Activated CD4-positive, alpha-beta T cell treated with anti-CD3 and anti-CD28 coated beads for 36 hours (primary cell): ENCODE measurements around the gene NR0B2. TPM values are rescaled to one million over a fixed set of nuclear protein-coding genes. Genes with fewer than 3 reads are reported as not detected.
"Not testable (repeated sequence)": the region's sequence is repeated elsewhere in the genome, so short reads cannot be mapped to it uniquely, and the experiment has no call there.

ENCODE experiments used
- ATAC-seq: fragments of 200-7000 bp; cut with Tn5 transposase; one replicate; pipeline ENCODE4 v1.10.0; 2021; ENCODE audit warnings: mild to moderate bottlenecking, moderate library complexity
- CTCF ChIA-PET: fragments of 350-600 bp; sonication (Branson Sonifier 250); formaldehyde crosslinking; loops from one replicate; lab custom pipeline; 2021; ENCODE audit warnings: antibody characterized with exemption; lab: Charles Lee
- POLR2A ChIA-PET: fragments of 350-600 bp; sonication (Branson Sonifier 250); formaldehyde crosslinking; loops from one replicate; lab custom pipeline; 2021; ENCODE audit warnings: antibody characterized with exemption, inconsistent platforms; lab: Charles Lee
- DNase-seq: peaks from one replicate; pipeline ENCODE4 v3.0.0-alpha.2; 2020
- H3K27ac Mint-ChIP-seq: one replicate; pipeline ENCODE4 v1.8.0; 2021; ENCODE audit warnings: mixed read lengths
- H3K27me3 Mint-ChIP-seq: one replicate; pipeline ENCODE4 v1.8.0; 2021; ENCODE audit warnings: mixed read lengths
- H3K36me3 Mint-ChIP-seq: one replicate; pipeline ENCODE4 v1.8.0; 2021; ENCODE audit warnings: low read depth, mixed read lengths
- H3K4me1 Mint-ChIP-seq: one replicate; pipeline ENCODE4 v1.8.0; 2021; ENCODE audit warnings: mixed read lengths
- H3K4me3 Mint-ChIP-seq: one replicate; pipeline ENCODE4 v1.8.0; 2021; ENCODE audit warnings: mild to moderate bottlenecking, moderate library complexity, mixed read lengths
- H3K9me3 Mint-ChIP-seq: one replicate; pipeline ENCODE4 v1.8.0; 2021; ENCODE audit warnings: low read depth, mixed read lengths
- intact Hi-C, 2 experiments: fragments of 100-400 bp; cut with DNase I in 1 of 2; cut with micrococcal nuclease in 1 of 2; formaldehyde crosslinking; loops; one replicate each; pipeline versions ENCODE4 v1.14.2 to v1.15.1; 2022 to 2024; cut with DNase I, micrococcal nuclease
- total RNA-seq, 2 experiments: library from RNA; stranded (reverse); gene quantifications; one replicate each; pipeline ENCODE4 v1.2.3, GENCODE V29; 2021

The NR0B2 gene
- total RNA-seq, 2 experiments from 2014 or later, result not detected

DNA sequence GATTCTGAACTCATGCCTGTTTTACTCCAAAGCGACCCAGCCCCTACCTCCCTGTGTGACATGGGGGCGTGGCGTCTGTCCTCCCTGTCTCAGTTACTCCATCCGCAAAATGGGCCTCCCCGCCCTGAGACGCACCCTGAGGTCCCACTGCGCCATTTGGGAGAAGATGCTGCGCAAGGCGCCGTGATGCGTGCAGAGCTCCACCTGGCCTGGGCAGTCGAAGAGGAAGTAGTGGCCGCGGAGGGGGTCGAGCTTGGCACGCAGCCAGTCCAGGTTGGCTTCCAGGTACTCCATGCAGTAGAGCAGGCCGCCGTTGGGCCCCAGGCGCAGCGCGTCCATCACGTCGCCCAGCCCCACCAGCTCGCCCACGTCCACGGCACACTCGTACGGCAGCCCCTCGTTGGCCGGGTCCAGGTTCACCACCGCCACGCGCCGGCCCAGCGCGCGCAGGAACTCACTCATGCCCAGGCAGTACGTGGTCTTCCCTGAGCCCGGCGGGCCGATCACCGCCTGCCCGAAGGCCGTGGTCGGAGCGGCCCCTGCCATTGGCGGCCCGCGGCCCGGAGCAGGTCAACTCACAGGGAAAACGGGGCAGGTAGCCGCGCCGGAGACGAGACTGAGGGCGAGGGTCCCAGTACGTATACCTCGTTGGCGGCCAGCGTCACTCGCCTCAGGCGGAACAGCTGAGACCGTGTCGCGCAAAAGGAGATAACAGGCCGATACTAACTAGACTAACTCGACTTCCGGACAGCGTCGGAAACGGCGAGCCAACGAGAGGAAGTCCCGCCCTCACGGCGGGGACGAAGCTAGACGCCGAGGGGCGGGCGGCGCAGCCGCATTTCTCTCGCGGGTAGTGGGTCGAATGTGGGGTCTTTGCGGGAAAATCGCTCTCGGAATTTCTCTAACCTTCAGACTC, 24.0 kb downstream of the NR0B2 start, which contains the start of gene GPN2:
TSS of gene GPN2 (minus strand) at position 733 of the 916 bp plus-strand sequence. CDS start at position 546, 187 bp downstream.
- peak; percentile 97 for ATAC-seq
- Mint-ChIP-seq H3K9me3 (no peaks in the 10 kb centered on the region), H3K27me3 (no peaks in the 10 kb centered on the region), H3K36me3 (peaks cover 44% of the 10 kb centered on the region), H3K4me3 (peak within 1 kb of the TSS; percentile 92), H3K27ac (peak within 1 kb of the TSS; percentile 91), H3K4me1 (peaks cover 22% of the 10 kb centered on the region)
- CTCF ChIA-PET, result interaction anchor here (0.6 to 2.4 kb wide), 13 partner anchors 8 to 305 kb away, joined by 3 to 20 read pairs (median 3); partner anchors contain the start of gene GPATCH3
- POLR2A ChIA-PET, result interaction anchor here (0.5 to 2.6 kb wide), 14 partner anchors 10 to 1358 kb away, joined by 3 to 20 read pairs (median 4); partner anchors contain the start of genes DHDDS, GPATCH3 and NUDC
- intact Hi-C loops, result loop anchor here (1.0 to 2.0 kb wide), 5 partner anchors 10 to 265 kb away; partner anchors contain the start of genes GPATCH3 (in 2 of the 2), NUDC (in 2 of the 2) and SLC9A1 (in 1 of the 2)
- DNase-seq, result peak; percentile 86

DNA sequence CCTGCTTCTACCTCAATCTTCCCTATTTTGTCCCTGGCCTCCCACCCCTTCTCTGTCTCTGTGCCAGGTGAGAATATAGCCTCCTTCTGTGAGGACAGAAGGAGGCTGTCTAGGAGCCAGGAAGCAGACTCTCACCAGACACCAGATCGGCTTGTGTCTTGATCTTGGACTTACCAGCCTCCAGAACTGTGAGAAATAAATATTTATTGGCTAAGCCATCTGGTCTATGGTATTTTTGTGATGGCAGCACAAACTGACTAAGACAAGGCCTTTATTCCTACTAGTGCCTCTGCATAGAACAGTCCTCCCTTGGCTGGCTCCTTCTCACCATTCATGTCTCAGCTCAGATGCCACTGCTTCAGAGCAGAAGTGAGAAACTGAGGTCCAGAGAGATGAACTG, 25.5 kb downstream of the NR0B2 start:
- intact Hi-C loops, result no loop called here
- ChIA-PET POLR2A (interaction anchor here (2.1 kb wide), 1 partner anchor 12 kb away, joined by 8 read pairs; the partner anchor contains the start of gene GPATCH3), CTCF (interaction anchor here (0.9 to 2.5 kb wide), 6 partner anchors 9 to 286 kb away, joined by 3 to 12 read pairs (median 4); no protein-coding TSS in a partner anchor)
- Mint-ChIP-seq H3K27ac (peak overlapping the region; percentile 91), H3K4me1 (peaks cover 22% of the 10 kb centered on the region), H3K36me3 (peaks cover 46% of the 10 kb centered on the region), H3K4me3 (peak overlapping the region; percentile 92), H3K9me3 (no peaks in the 10 kb centered on the region), H3K27me3 (no peaks in the 10 kb centered on the region)
- DNase-seq (no peak), ATAC-seq (no peak)

DNA sequence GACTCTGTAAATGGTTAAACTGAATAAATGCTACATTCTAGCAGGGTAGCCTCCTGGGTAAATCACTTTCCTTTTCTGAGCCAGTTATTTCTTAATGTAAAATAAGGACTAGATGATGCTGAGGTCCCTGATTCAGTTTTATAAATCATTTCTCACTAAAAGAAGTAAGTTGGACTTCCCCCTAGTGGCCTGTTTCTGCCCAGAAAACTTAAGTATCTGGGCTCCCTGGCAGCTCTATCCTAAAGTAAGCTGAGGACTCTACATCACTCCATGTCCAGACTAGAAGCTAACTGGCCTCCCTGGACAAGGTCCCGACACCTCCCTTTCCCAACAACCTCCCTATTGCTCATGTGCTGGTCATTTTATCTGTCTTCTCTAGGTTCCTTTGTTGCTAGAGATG, 26.6 kb downstream of the NR0B2 start:
- H3K9me3 Mint-ChIP-seq, result no peaks in the 10 kb centered on the region
- ChIA-PET CTCF (interaction anchor here (0.6 to 2.5 kb wide), 20 partner anchors 8 to 1836 kb away, joined by 3 to 11 read pairs (median 4); partner anchors contain the start of gene GPATCH3), POLR2A (interaction anchor here (0.6 to 2.1 kb wide), 7 partner anchors 13 to 1265 kb away, joined by 3 to 10 read pairs (median 5); partner anchors contain the start of gene GPATCH3)
- DNase-seq (peak; percentile 19), ATAC-seq (no peak)
- intact Hi-C loops, result no loop called here
- no peak overlapping the region for H3K4me3 Mint-ChIP-seq
- no peak overlapping the region for H3K27ac Mint-ChIP-seq
- no peaks in the 10 kb centered on the region for H3K27me3 Mint-ChIP-seq
- H3K36me3 Mint-ChIP-seq, result peaks cover 51% of the 10 kb centered on the region
- H3K4me1 Mint-ChIP-seq, result peaks cover 22% of the 10 kb centered on the region

DNA sequence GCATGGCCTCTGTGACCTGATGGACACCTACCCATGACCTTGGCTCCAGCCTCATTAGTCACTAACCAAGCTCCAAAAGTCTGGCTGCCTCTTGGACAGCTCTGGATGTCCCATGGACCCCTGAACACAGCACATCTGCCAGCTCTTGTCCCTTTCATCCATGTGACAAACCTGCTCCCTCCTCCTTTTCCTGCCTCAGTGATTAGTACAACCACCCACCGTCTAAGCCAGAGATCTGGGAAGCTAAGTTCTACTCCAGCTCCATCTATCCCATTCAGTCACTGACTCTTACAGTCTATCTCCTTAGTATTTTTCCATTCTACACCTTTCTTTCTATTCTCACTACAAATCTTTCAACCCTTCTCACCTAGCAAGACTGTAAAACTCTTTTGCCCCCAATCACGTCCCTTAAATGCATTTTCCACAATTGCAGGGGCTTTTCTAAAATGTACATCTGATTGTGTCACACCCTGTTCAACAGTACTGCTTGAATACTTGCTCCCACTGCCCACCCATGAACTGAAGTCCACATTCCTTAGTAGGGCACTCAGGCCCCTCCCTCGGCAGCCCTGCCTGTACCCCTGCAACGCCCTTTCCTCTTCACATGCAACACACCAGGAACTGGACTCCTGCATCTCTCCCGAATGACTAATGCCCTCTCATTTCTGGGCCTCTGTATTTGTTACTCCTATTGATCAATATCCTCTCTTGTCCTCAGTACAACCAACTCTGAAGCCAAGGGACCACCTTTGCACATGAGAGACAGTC, 30.9 kb downstream of the NR0B2 start:
- CTCF ChIA-PET, result interaction anchor here (0.6 to 3.1 kb wide), 5 partner anchors 17 to 280 kb away, joined by 3 to 14 read pairs (median 3); no protein-coding TSS in a partner anchor
- no peaks in the 10 kb centered on the region for H3K9me3 Mint-ChIP-seq
- DNase-seq, result no peak
- no peaks in the 10 kb centered on the region for H3K27me3 Mint-ChIP-seq
- no peak overlapping the region for H3K4me3 Mint-ChIP-seq
- intact Hi-C loops, result no loop called here
- ATAC-seq, result no peak
- H3K27ac Mint-ChIP-seq, result no peak overlapping the region
- H3K4me1 Mint-ChIP-seq, result peaks cover 3% of the 10 kb centered on the region
- peaks cover 52% of the 10 kb centered on the region for H3K36me3 Mint-ChIP-seq
- POLR2A ChIA-PET, result no interaction called here

DNA sequence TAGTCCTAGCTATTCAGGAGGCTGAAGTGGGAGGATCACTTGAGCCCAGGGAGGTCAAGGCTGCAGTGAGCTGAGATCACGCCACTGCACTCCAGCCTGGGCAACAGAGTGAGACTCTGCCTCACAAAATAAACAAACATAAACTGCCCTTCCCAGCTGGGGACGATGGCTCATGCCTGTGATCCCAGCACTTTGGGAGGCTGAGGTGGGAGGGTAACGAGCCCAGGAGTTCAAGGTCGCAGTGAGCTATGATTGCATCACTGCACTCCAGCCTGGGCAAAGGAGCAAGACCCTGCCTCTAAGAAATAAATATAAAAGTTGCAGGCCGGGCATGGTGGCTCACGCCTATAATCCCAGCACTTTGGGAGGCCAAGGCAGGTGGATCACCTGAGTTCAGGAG, 32.2 kb downstream of the NR0B2 start:
- POLR2A ChIA-PET, result interaction anchor here (0.5 kb wide), 1 partner anchor 86 kb away, joined by 11 read pairs; no protein-coding TSS in a partner anchor
- not testable (repeated sequence) for DNase-seq, H3K4me3 Mint-ChIP-seq

GRCh38 chr1:26879793-26880192, 34.0 kb downstream of the NR0B2 start:
- no peak overlapping the region for H3K4me3 Mint-ChIP-seq
- DNase-seq, result no peak
- POLR2A ChIA-PET, result interaction anchor here (0.6 kb wide), 1 partner anchor 16 kb away, joined by 6 read pairs; no protein-coding TSS in a partner anchor
- no peak for ATAC-seq
- CTCF ChIA-PET, result interaction anchor here (0.6 to 3.1 kb wide), 10 partner anchors 10 to 277 kb away, joined by 3 to 14 read pairs (median 4); partner anchors contain the start of genes GPATCH3 and GPN2
- no peak overlapping the region for H3K27ac Mint-ChIP-seq
- no peaks in the 10 kb centered on the region for H3K9me3 Mint-ChIP-seq
- peaks cover 2% of the 10 kb centered on the region for H3K4me1 Mint-ChIP-seq
- intact Hi-C loops, result loop anchor here in 1 of 2 experiments (2.0 to 10.0 kb wide), 3 partner anchors 87 to 375 kb away; no protein-coding TSS in a partner anchor
- peaks cover 47% of the 10 kb centered on the region for H3K36me3 Mint-ChIP-seq
- H3K27me3 Mint-ChIP-seq, result no peaks in the 10 kb centered on the region

More for the DNA sequence above, 32.2 kb downstream of the NR0B2 start:
- H3K4me1 Mint-ChIP-seq, ATAC-seq, H3K27ac Mint-ChIP-seq, H3K9me3 Mint-ChIP-seq, intact Hi-C loops, H3K27me3 Mint-ChIP-seq: not testable (repeated sequence)
- CTCF ChIA-PET, result interaction anchor here (0.6 to 3.1 kb wide), 10 partner anchors 8 to 282 kb away, joined by 3 to 14 read pairs (median 4); no protein-coding TSS in a partner anchor
- peaks cover 52% of the 10 kb centered on the region for H3K36me3 Mint-ChIP-seq

GRCh38 chr1:26877326-26877725, 36.4 kb downstream of the NR0B2 start:
- no peaks in the 10 kb centered on the region for H3K9me3 Mint-ChIP-seq
- no peaks in the 10 kb centered on the region for H3K27me3 Mint-ChIP-seq
- H3K27ac Mint-ChIP-seq, result no peak overlapping the region
- no peak overlapping the region for H3K4me3 Mint-ChIP-seq
- peaks cover 2% of the 10 kb centered on the region for H3K4me1 Mint-ChIP-seq
- no peak for DNase-seq
- peaks cover 26% of the 10 kb centered on the region for H3K36me3 Mint-ChIP-seq
- intact Hi-C loops, result loop anchor here in 1 of 2 experiments (5.0 to 10.0 kb wide), 2 partner anchors 85 to 373 kb away; no protein-coding TSS in a partner anchor
- ChIA-PET CTCF (interaction anchor here (0.7 to 2.9 kb wide), 10 partner anchors 9 to 275 kb away, joined by 3 to 13 read pairs (median 4); no protein-coding TSS in a partner anchor), POLR2A (no interaction called here)
- ATAC-seq, result no peak

GRCh38 chr1:26874896-26875295, 38.9 kb downstream of the NR0B2 start:
- Mint-ChIP-seq H3K27ac (no peak overlapping the region), H3K9me3 (no peaks in the 10 kb centered on the region), H3K4me1 (peaks cover 2% of the 10 kb centered on the region), H3K36me3 (peaks cover 20% of the 10 kb centered on the region), H3K4me3 (no peak overlapping the region), H3K27me3 (no peaks in the 10 kb centered on the region)
- intact Hi-C loops, result loop anchor here in 1 of 2 experiments (5.0 to 10.0 kb wide), 2 partner anchors 83 to 370 kb away; no protein-coding TSS in a partner anchor
- DNase-seq (no peak), ATAC-seq (no peak)
- ChIA-PET CTCF (no interaction called here), POLR2A (interaction anchor here (0.7 kb wide), 1 partner anchor 15 kb away, joined by 3 read pairs; the partner anchor contains the start of gene GPN2)

DNA sequence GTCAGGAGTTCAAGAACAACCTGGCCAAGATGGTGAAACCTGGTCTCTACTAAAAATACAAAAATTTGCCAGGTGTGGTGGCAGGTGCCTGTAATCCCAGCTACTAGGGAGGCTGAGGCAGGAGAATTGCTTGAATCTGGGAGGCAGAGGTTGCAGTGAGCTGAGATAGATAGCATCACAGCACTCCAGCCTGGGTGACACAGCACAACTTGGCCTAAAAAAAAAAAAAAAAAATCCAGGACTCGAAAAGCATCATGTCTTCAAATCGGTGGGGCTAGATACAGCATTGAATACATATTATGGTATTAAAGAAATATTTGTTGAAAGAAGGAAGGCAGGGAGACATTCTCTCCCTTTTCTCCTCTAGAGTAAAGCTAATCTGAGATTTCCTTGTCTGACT, 40.7 kb downstream of the NR0B2 start:
- H3K4me1 Mint-ChIP-seq, H3K27me3 Mint-ChIP-seq, H3K9me3 Mint-ChIP-seq, H3K4me3 Mint-ChIP-seq, DNase-seq, H3K27ac Mint-ChIP-seq, ATAC-seq: not testable (repeated sequence)
- peaks cover 11% of the 10 kb centered on the region for H3K36me3 Mint-ChIP-seq
- ChIA-PET POLR2A (interaction anchor here (0.6 kb wide), 1 partner anchor 32 kb away, joined by 3 read pairs; no protein-coding TSS in a partner anchor), CTCF (interaction anchor here (0.6 to 1.3 kb wide), 7 partner anchors 8 to 175 kb away, joined by 3 to 5 read pairs (median 3); no protein-coding TSS in a partner anchor)
- intact Hi-C loops, result loop anchor here in 1 of 2 experiments (10.0 kb wide), 1 partner anchor 368 kb away; no protein-coding TSS in a partner anchor
